Nephron progenitor cell (in vitro differentiated cells): ENCODE measurements around the gene HIGD1A.

Experiments
- DNase-seq: peaks from one replicate; pipeline ENCODE4 v3.0.0; 2021
- H3K27ac Mint-ChIP-seq: 2 replicates; pipeline ENCODE4 v1.8.0; 2021; ENCODE audit warnings: mild to moderate bottlenecking, moderate library complexity, mixed read lengths
- H3K27me3 Mint-ChIP-seq: 2 replicates; pipeline ENCODE4 v1.8.0; 2021; ENCODE audit warnings: mild to moderate bottlenecking, low read depth, mixed read lengths; ENCODE audit not compliant: poor library complexity
- H3K36me3 Mint-ChIP-seq: 2 replicates; pipeline ENCODE4 v1.8.0; 2021; ENCODE audit warnings: low read depth, mixed read lengths
- H3K4me1 Mint-ChIP-seq: 2 replicates; pipeline ENCODE4 v1.8.0; 2021; ENCODE audit warnings: mixed read lengths
- H3K4me3 Mint-ChIP-seq: 2 replicates; pipeline ENCODE4 v1.8.0; 2021; ENCODE audit warnings: mild to moderate bottlenecking, moderate library complexity, mixed read lengths
- H3K9me3 Mint-ChIP-seq: 2 replicates; pipeline ENCODE4 v1.8.0; 2021; ENCODE audit warnings: mild to moderate bottlenecking, moderate library complexity, mixed read lengths
- TF ChIP-seq, protein P1 (sequence below): fragments of 200-600 bp; sonication (generic); IDR thresholded peaks from 2 replicates; pipeline ENCODE4 v1.5.0; 2021; ENCODE audit warnings: antibody characterized with exemption

HIGD1A gene

GRCh38 chr3:42850263-42850662, 46.0 kb upstream of the HIGD1A start:
- Mint-ChIP-seq H3K27ac (no peak overlapping the region), H3K9me3 (no peaks in the 10 kb centered on the region), H3K27me3 (peaks cover 17% of the 10 kb centered on the region), H3K4me3 (no peak overlapping the region), H3K4me1 (peaks cover 48% of the 10 kb centered on the region), H3K36me3 (no peaks in the 10 kb centered on the region)
- TF ChIP-seq, protein P1, sequence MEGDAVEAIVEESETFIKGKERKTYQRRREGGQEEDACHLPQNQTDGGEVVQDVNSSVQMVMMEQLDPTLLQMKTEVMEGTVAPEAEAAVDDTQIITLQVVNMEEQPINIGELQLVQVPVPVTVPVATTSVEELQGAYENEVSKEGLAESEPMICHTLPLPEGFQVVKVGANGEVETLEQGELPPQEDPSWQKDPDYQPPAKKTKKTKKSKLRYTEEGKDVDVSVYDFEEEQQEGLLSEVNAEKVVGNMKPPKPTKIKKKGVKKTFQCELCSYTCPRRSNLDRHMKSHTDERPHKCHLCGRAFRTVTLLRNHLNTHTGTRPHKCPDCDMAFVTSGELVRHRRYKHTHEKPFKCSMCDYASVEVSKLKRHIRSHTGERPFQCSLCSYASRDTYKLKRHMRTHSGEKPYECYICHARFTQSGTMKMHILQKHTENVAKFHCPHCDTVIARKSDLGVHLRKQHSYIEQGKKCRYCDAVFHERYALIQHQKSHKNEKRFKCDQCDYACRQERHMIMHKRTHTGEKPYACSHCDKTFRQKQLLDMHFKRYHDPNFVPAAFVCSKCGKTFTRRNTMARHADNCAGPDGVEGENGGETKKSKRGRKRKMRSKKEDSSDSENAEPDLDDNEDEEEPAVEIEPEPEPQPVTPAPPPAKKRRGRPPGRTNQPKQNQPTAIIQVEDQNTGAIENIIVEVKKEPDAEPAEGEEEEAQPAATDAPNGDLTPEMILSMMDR = no peak
- no peak for DNase-seq

GRCh38 chr3:42849017-42849416, 44.7 kb upstream of the HIGD1A start:
- Mint-ChIP-seq H3K27ac (no peak overlapping the region), H3K36me3 (no peaks in the 10 kb centered on the region), H3K9me3 (no peaks in the 10 kb centered on the region), H3K27me3 (peaks cover 19% of the 10 kb centered on the region), H3K4me3 (no peak overlapping the region), H3K4me1 (peaks cover 40% of the 10 kb centered on the region)
- DNase-seq = no peak
- TF ChIP-seq, protein P1 = no peak

DNA sequence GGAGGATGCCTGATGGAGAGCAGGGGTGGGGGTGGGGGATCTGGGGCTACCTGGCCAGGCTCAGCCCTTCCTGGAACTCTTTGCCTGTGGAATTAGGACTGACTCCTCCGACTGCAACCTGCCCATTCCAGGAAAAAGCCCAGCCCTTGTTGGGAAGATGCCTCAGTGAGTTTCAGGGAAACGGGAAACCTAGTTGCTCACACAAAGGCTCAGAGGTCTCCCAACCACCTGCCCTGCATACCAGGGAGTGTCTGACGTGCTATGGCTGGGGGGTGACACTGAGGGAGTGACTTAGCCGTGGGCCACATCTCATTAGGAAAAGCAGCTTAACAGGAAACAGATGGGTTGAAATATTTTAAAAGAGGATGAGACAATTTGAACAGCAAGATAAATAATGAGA, 43.4 kb upstream of the HIGD1A start:
- Mint-ChIP-seq H3K36me3 (no peaks in the 10 kb centered on the region), H3K9me3 (no peaks in the 10 kb centered on the region), H3K27ac (no peak overlapping the region), H3K27me3 (peaks cover 21% of the 10 kb centered on the region), H3K4me3 (no peak overlapping the region), H3K4me1 (peaks cover 28% of the 10 kb centered on the region)
- TF ChIP-seq, protein P1 = no peak
- no peak for DNase-seq

- H3K27ac Mint-ChIP-seq = peak overlapping the region; percentile 4
- peaks cover 17% of the 10 kb centered on the region for H3K27me3 Mint-ChIP-seq
- no peak for DNase-seq
- H3K36me3 Mint-ChIP-seq = no peaks in the 10 kb centered on the region
- TF ChIP-seq, protein P1 = no peak
- no peak overlapping the region for H3K4me3 Mint-ChIP-seq
- peaks cover 20% of the 10 kb centered on the region for H3K4me1 Mint-ChIP-seq
- H3K9me3 Mint-ChIP-seq = no peaks in the 10 kb centered on the region
Observed at GRCh38 chr3:42846685-42847522, 42.6 kb upstream of the HIGD1A start.

- H3K4me3 Mint-ChIP-seq = no peak overlapping the region
- DNase-seq = no peak
- H3K4me1 Mint-ChIP-seq = peaks cover 16% of the 10 kb centered on the region
- no peaks in the 10 kb centered on the region for H3K9me3 Mint-ChIP-seq
- no peaks in the 10 kb centered on the region for H3K36me3 Mint-ChIP-seq
- TF ChIP-seq, protein P1 = no peak
- no peak overlapping the region for H3K27ac Mint-ChIP-seq
- H3K27me3 Mint-ChIP-seq = peaks cover 19% of the 10 kb centered on the region
Observed at GRCh38 chr3:42844815-42845214, 40.5 kb upstream of the HIGD1A start.

DNA sequence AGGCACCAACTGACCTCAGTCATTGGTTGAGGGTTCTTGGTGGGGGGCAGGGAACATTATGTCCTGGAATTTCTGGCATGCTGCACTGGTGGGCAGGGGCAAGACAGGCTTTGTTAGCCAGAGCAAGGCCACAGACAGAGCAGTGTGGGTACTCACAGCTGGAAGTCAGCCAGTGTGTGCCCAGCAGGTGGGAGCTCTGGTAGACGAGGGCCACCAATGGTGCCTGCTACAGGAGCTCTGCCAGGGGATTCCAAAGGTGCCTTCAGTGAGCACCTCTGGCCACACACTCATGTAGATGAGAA, 40.1 kb upstream of the HIGD1A start:
- H3K9me3 Mint-ChIP-seq = no peaks in the 10 kb centered on the region
- TF ChIP-seq, protein P1 = no peak
- H3K4me1 Mint-ChIP-seq = peaks cover 20% of the 10 kb centered on the region
- H3K4me3 Mint-ChIP-seq = no peak overlapping the region
- DNase-seq = no peak
- H3K27ac Mint-ChIP-seq = no peak overlapping the region
- H3K36me3 Mint-ChIP-seq = no peaks in the 10 kb centered on the region
- H3K27me3 Mint-ChIP-seq = peaks cover 23% of the 10 kb centered on the region
